T-cell (primary cell): ENCODE data around the gene ROR2. TPM values are rescaled to one million over a fixed set of nuclear protein-coding genes. Genes with fewer than 3 reads are reported as not detected.

ENCODE experiments used
- ATAC-seq, 4 experiments: fragments of 200-7000 bp in 3 of 4; fragments of 150-1000 bp in 1 of 4; cut with Tn5 transposase; replicated peaks in 1 of 4; 1 replicate in 3 of 4; 2 replicates in 1 of 4; pipeline ENCODE4 v1.10.0; 2021; ENCODE audit warnings: moderate library complexity in 3 of 4, mild to moderate bottlenecking in 2 of 4, moderate number of reproducible peaks in 1 of 4
- CTCF ChIA-PET, 2 donors: fragments of 300-600 bp; sonication (Branson Sonifier 250); formaldehyde crosslinking; loops; one replicate each; lab custom pipeline; 2022; ENCODE audit warnings: antibody characterized with exemption in 2 of 2; lab: Charles Lee
- POLR2A ChIA-PET, 2 donors: fragments of 300-600 bp; sonication (Branson Sonifier 250); formaldehyde crosslinking; loops; one replicate each; lab custom pipeline; 2022; ENCODE audit warnings: antibody characterized with exemption in 2 of 2; lab: Charles Lee
- DNase-seq, 35 experiments: peaks; one replicate each; pipeline versions ENCODE4 v3.0.0 to v3.0.0-alpha.2; 2013 to 2023
- H3K27ac ChIP-seq: one replicate; pipeline ENCODE4 v1.5.1; 2013; ENCODE audit warnings: low read length
- H3K27me3 ChIP-seq, 2 experiments: replicated peaks in 1 of 2; 1 replicate in 1 of 2; 2 replicates in 1 of 2; pipeline versions ENCODE4 v1.6.1 to v1.7.0; 2013; ENCODE audit warnings: low read length in 1 of 2, mixed read lengths in 1 of 2; ENCODE audit not compliant: control insufficient read depth in 2 of 2, insufficient read depth in 2 of 2; ENCODE audit errors: extremely low read depth in 1 of 2
- H3K36me3 ChIP-seq, 2 donors: 1 replicate in 1 of 2; 2 replicates in 1 of 2; pipeline versions ENCODE4 v1.6.1 to v1.7.0; 2013; ENCODE audit warnings: low read length in 1 of 2; ENCODE audit not compliant: control insufficient read depth in 2 of 2, insufficient read depth in 1 of 2; ENCODE audit errors: extremely low read depth in 1 of 2
- H3K4me1 ChIP-seq, 2 experiments: 1 replicate in 1 of 2; 2 replicates in 1 of 2; pipeline versions ENCODE4 v1.6.1 to v1.7.0; 2013; ENCODE audit warnings: low read length in 2 of 2, mixed read lengths in 1 of 2; ENCODE audit not compliant: insufficient read depth in 2 of 2, control insufficient read depth in 1 of 2; ENCODE audit errors: extremely low read depth in 1 of 2
- H3K4me3 ChIP-seq, 2 donors: 1 replicate in 1 of 2; 2 replicates in 1 of 2; pipeline versions ENCODE4 v1.5.1 to v1.7.0; 2013; ENCODE audit warnings: mild to moderate bottlenecking in 2 of 2, low read length in 1 of 2, moderate library complexity in 1 of 2; ENCODE audit not compliant: control insufficient read depth in 1 of 2; ENCODE audit errors: extremely low read depth in 1 of 2
- H3K9me3 ChIP-seq: 2 replicates; pipeline ENCODE4 v1.7.0; 2013
- H3K27ac Mint-ChIP-seq, 2 donors: one replicate each; pipeline ENCODE4 v1.8.0; 2020 to 2021; ENCODE audit warnings: mild to moderate bottlenecking in 2 of 2, mixed read lengths in 2 of 2
- H3K27me3 Mint-ChIP-seq, 2 donors: one replicate each; pipeline ENCODE4 v1.8.0; 2021 to 2022; ENCODE audit warnings: mixed read lengths in 2 of 2
- H3K36me3 Mint-ChIP-seq: one replicate; pipeline ENCODE4 v1.8.0; 2021; ENCODE audit warnings: mixed read lengths
- H3K4me1 Mint-ChIP-seq, 3 donors: one replicate each; pipeline ENCODE4 v1.8.0; 2020 to 2022; ENCODE audit warnings: mixed read lengths in 3 of 3, mild to moderate bottlenecking in 1 of 3
- H3K4me3 Mint-ChIP-seq, 3 donors: one replicate each; pipeline ENCODE4 v1.8.0; 2020 to 2022; ENCODE audit warnings: mild to moderate bottlenecking in 3 of 3, mixed read lengths in 3 of 3, moderate library complexity in 3 of 3
- H3K9me3 Mint-ChIP-seq, 3 donors: one replicate each; pipeline ENCODE4 v1.8.0; 2020 to 2022; ENCODE audit warnings: mixed read lengths in 3 of 3
- WGBS: methylation state at CpG from one replicate; pipeline ENCODE4 v1.1.5; 2013; ENCODE audit warnings: missing lambda C conversion rate; ENCODE audit not compliant: insufficient coverage; 5-methylcytosine and 5-hydroxymethylcytosine counted together
- total RNA-seq, 35 experiments: library from RNA in 6 of 35; stranded (reverse) in 6 of 35; fragments of 120-200 nt in 1 of 35; gene quantifications; one replicate each; pipeline versions ENCODE4 v1.2.1 to v1.2.4 and lab custom pipeline; 2013 to 2026

Gene ROR2
- total RNA-seq, 5 donors from 2014 or later (not counting 1 experiment from before 2014, with no cell fraction given): 0.07 to 0.28 (median 0.15) TPM; not detected in 1

DNA sequence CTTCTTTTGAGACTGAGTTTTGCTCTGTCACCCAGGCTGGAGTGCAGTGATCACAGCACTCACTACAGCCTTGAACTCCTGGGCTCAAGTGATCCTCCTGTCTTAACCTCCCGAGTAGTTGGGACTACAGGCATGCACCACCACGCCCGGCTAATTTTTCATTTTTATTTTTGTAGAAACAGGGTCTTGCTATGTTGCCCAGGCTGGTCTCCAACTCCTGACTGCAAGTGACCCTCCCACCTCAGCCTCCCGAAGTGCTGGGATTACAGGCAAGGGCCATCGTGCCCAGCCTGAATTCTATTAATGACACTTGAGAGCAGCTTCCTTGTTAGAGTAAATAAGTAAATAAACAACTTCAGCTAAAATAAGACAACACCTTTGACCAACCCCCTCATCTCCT is 12.3 kb downstream of the ROR2 start:
- no peak for DNase-seq
- Mint-ChIP-seq H3K27ac (no peak overlapping the region), H3K4me1 (no peaks in the 10 kb centered on the region), H3K36me3 (no peaks in the 10 kb centered on the region), H3K4me3 (no peak overlapping the region), H3K9me3 (peaks cover 0 to 6% (median 0%) of the 10 kb centered on the region in 3 donors), H3K27me3 (peaks cover 2 to 12% of the 10 kb centered on the region in 2 donors)
- no peak for ATAC-seq
- Histone ChIP-seq H3K9me3 (no peaks in the 10 kb centered on the region), H3K4me3 (no peak overlapping the region), H3K27me3 (peaks cover 0 to 9% of the 10 kb centered on the region in 2 experiments), H3K27ac (no peak overlapping the region), H3K36me3 (no peaks in the 10 kb centered on the region), H3K4me1 (no peaks in the 10 kb centered on the region)
- ChIA-PET POLR2A (no interaction called here), CTCF (no interaction called here)
- WGBS: 92% methylated on average over 2 of the region's 5 CpGs

DNA sequence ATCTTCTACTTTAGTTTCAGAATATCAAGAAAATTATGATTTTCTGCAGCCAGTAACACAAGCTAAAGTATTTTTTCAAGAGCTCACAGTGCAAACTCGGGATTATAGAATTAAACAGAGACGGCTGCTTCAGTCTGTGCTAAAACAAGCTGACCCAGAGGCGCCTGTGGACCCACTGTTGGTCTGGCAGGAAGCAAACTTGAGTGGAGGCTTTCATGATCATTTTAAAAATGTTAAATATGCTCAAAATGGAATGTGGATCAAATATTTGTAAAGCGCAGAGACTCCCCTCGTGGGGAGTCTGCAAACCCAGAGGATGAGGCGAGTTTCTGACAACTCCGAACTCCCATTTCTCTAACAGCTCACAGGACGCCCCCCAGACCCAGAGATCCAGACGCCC is 13.0 kb downstream of the ROR2 start:
- POLR2A ChIA-PET: no interaction called here
- H3K9me3 ChIP-seq: no peaks in the 10 kb centered on the region
- H3K9me3 Mint-ChIP-seq: peaks cover 0 to under 1% (median under 1%) of the 10 kb centered on the region in 3 donors
- H3K36me3 ChIP-seq: no peaks in the 10 kb centered on the region
- H3K4me1 Mint-ChIP-seq: no peaks in the 10 kb centered on the region
- H3K4me3 ChIP-seq: no peak overlapping the region
- no peak overlapping the region for H3K27ac Mint-ChIP-seq
- peaks cover 0 to 7% of the 10 kb centered on the region in 2 experiments for H3K27me3 ChIP-seq
- no peak for DNase-seq
- no peaks in the 10 kb centered on the region for H3K36me3 Mint-ChIP-seq
- ATAC-seq: no peak
- H3K27ac ChIP-seq: no peak overlapping the region
- H3K4me3 Mint-ChIP-seq: no peak overlapping the region
- peaks cover 2 to 6% of the 10 kb centered on the region in 2 donors for H3K27me3 Mint-ChIP-seq
- WGBS: 73% methylated on average over 6 of the region's 9 CpGs
- CTCF ChIA-PET: interaction anchor here in 1 of 2 donors (0.6 kb wide), 1 partner anchor 1655 kb away, joined by 3 read pairs; no protein-coding TSS in a partner anchor
- no peaks in the 10 kb centered on the region for H3K4me1 ChIP-seq

DNA sequence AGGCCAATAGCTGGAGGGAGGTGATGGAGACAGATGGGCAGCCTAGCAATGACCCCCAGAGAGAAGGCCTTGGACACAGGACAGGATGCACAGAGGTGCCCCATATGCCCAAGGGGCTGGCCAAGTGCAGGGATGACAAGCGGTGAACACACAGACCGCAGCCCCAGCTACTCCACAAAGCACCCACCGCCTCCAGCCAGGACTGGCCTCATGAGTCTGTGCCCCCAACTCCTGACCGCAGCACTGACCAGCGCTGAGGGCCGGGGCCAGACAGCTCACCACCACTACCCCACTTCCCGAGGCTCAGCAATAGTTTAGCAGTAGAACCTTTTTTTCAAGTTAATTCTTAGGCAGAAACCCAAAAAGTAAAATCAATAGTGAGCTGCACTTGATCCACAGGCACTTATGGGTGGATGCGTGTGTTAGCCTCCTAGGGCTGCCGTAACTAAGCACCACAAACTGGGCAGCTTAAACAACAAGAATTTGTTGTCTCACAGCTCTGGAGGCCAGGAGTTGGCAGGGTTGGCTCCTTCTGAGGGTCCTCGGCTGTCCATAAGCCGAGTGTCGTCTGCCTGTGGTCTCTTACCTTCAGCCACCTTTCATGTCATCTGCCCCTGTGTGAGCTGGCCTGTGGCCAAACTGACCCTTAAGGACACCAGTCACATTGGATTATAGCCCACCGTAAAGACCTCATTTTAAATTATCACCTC is 14.1 kb downstream of the ROR2 start:
- H3K4me1 Mint-ChIP-seq: no peaks in the 10 kb centered on the region
- no peak overlapping the region for H3K4me3 Mint-ChIP-seq
- Histone ChIP-seq H3K36me3 (no peaks in the 10 kb centered on the region), H3K4me3 (no peak overlapping the region), H3K9me3 (no peaks in the 10 kb centered on the region), H3K4me1 (no peaks in the 10 kb centered on the region), H3K27ac (no peak overlapping the region), H3K27me3 (peaks cover 0 to 7% of the 10 kb centered on the region in 2 experiments)
- DNase-seq (no peak), ATAC-seq (no peak)
- POLR2A ChIA-PET: no interaction called here
- H3K36me3 Mint-ChIP-seq: no peaks in the 10 kb centered on the region
- CTCF ChIA-PET: no interaction called here
- H3K27ac Mint-ChIP-seq: no peak overlapping the region
- H3K9me3 Mint-ChIP-seq: peaks cover 7 to 12% (median 10%) of the 10 kb centered on the region in 3 donors
- peaks cover 2 to 4% of the 10 kb centered on the region in 2 donors for H3K27me3 Mint-ChIP-seq
- WGBS: 99% methylated on average over 10 of the region's 13 CpGs

DNA sequence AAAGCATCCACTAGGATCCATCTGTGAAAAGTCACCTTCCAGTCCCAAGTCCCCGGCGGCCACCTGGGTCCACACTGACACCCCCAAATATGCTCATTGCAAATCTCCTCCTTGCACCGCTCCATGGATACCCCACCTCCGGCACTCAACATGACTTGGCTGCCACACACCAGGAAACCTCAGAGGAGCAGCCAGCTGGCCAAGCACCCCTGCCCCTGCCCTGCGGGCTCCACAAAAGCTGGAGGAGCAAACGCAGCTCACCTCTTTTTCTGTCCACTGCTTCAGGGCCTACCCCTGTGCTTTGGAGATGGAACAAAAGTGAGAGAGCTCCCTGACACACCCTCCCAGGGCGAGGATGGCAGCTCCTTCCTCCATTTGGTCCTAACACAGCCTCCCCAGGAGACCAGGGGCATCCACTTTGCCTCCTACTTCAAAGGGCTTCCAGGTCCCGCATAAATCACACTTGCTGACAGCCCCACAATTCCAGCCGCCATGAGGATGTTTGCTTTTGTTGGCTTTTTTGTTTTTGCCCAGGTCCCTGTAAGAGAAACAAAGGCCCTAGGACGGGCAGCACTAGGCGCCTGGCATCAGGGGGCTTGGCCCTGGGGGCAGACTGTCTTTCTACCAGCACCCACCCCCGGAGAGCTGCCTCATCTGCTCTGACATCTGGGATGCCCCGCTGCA is 14.8 kb downstream of the ROR2 start:
- H3K9me3 Mint-ChIP-seq: peaks cover 10 to 19% (median 17%) of the 10 kb centered on the region in 3 donors
- DNase-seq: no peak
- ATAC-seq: no peak
- no peak overlapping the region for H3K4me3 ChIP-seq
- no peaks in the 10 kb centered on the region for H3K9me3 ChIP-seq
- no peaks in the 10 kb centered on the region for H3K36me3 ChIP-seq
- 81% methylated on average over 5 of the region's 13 CpGs for WGBS
- ChIA-PET POLR2A (no interaction called here), CTCF (no interaction called here)
- H3K27ac ChIP-seq: no peak overlapping the region
- peaks cover 0 to 7% of the 10 kb centered on the region in 2 experiments for H3K27me3 ChIP-seq
- no peaks in the 10 kb centered on the region for H3K4me1 ChIP-seq
- H3K27me3 Mint-ChIP-seq: peaks cover 2 to 4% of the 10 kb centered on the region in 2 donors
- no peak overlapping the region for H3K27ac Mint-ChIP-seq
- H3K36me3 Mint-ChIP-seq: no peaks in the 10 kb centered on the region
- no peak overlapping the region for H3K4me3 Mint-ChIP-seq
- H3K4me1 Mint-ChIP-seq: no peaks in the 10 kb centered on the region

DNA sequence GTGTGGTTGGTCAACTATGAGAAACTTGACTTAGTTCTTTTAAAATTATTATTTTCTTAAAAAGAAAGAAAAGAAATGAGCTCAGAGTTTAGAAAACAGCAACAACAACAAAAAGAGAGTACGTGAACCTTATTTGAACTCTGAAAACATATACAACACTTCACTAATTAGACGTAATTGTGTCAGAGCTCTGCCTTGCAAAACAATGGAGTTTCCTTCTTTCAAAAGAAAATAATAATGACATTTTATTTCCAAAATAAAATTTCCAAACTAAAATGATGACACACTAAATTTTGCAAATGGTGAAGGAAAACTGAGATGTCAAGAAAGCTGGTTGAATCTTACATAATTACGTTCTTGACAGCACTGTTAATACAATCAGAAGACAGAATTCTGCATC is 15.4 kb downstream of the ROR2 start:
- H3K36me3 ChIP-seq: no peaks in the 10 kb centered on the region
- no peaks in the 10 kb centered on the region for H3K36me3 Mint-ChIP-seq
- ATAC-seq (no peak), DNase-seq (no peak)
- H3K9me3 Mint-ChIP-seq: peaks cover 12 to 22% (median 19%) of the 10 kb centered on the region in 3 donors
- H3K27me3 Mint-ChIP-seq: peaks cover 2 to 4% of the 10 kb centered on the region in 2 donors
- H3K27me3 ChIP-seq: peaks cover 0 to 7% of the 10 kb centered on the region in 2 experiments
- no peak overlapping the region for H3K4me3 Mint-ChIP-seq
- H3K9me3 ChIP-seq: no peaks in the 10 kb centered on the region
- POLR2A ChIA-PET: no interaction called here
- CTCF ChIA-PET: no interaction called here
- H3K27ac ChIP-seq: no peak overlapping the region
- no peaks in the 10 kb centered on the region for H3K4me1 Mint-ChIP-seq
- H3K4me1 ChIP-seq: no peaks in the 10 kb centered on the region
- no CpG with 5 or more reads among the region's 3 CpGs for WGBS
- H3K27ac Mint-ChIP-seq: no peak overlapping the region
- no peak overlapping the region for H3K4me3 ChIP-seq

DNA sequence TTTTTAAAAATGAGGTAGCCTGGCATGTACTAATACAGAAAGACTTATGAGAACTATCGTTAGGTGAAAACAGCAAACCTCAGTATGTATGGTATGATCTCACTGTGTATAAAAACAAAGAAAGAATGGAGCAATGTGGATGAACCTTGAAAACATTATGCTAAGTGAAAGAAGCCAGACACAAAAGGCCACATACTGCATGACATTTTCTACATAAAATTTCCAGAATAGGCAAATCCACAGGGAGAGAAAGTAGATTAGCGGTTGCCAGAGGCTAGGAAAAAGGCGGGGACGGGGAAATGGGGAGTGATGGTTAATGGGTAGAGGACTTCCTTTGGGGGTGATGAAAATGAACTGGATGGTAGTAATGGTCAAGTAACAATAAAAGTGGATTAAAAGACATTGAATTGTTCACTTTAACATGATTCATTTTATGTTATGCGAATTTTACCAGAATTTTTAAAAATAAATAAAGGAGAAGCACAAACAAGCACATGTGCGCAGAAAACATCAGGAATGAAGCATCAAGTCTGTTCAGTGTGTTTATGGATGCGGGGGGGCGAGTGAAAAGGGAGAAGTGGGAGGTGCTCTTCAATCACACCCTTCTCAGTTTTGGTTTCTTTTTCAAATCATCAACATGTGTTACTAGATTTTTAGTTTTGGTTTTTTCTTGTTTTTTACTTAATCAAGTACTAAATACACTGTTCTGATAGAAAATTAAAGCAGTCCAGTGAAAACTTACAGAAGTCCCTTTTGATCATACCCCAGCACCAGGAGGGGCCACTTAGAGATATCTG is 16.3 kb downstream of the ROR2 start:
- Mint-ChIP-seq H3K27ac (no peak overlapping the region), H3K36me3 (no peaks in the 10 kb centered on the region), H3K4me1 (no peaks in the 10 kb centered on the region), H3K4me3 (no peak overlapping the region), H3K9me3 (peaks cover 15 to 25% (median 25%) of the 10 kb centered on the region in 3 donors), H3K27me3 (peaks cover 2 to 4% of the 10 kb centered on the region in 2 donors)
- DNase-seq (no peak), ATAC-seq (no peak)
- H3K4me1 ChIP-seq: no peaks in the 10 kb centered on the region
- CTCF ChIA-PET: no interaction called here
- no peak overlapping the region for H3K27ac ChIP-seq
- no CpG with 5 or more reads among the region's 8 CpGs for WGBS
- H3K27me3 ChIP-seq: peaks cover 0 to 7% of the 10 kb centered on the region in 2 experiments
- H3K9me3 ChIP-seq: no peaks in the 10 kb centered on the region
- no peaks in the 10 kb centered on the region for H3K36me3 ChIP-seq
- no peak overlapping the region for H3K4me3 ChIP-seq
- POLR2A ChIA-PET: no interaction called here
